ENCODE measurements around the gene KPTN. TPM values are rescaled to one million over a fixed set of nuclear protein-coding genes. Genes with fewer than 3 reads are reported as not detected.

KPTN gene
- total and polyA plus RNA-seq, 2 donors (not counting 1 experiment from before 2014, with no cell fraction given) = 8.1 to 11.4 TPM

DNA sequence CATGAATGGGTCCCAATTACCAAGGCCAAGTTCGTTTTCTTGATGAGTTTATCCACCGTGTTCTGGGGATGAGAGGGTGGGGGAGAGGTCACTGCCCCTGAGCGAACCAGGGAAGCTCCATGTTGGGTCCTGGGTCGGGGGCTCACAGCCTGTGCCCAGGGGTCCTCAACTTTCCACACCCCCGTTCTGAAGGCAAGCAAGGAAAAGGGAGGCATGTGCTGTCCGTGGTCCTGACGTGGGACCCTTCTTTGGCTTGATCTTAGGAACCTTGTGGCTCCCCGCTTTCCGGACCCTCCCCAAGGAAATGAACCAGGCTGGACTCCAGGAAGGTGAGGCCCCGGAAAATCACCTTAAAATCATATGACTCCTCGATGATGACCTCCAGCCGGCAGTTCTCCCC lies 46.5 kb downstream of the KPTN start:
- H2AFZ ChIP-seq (ENCODE audit: insufficient read depth, low read depth, low read length, poor library complexity, severe bottlenecking) = no peak overlapping the region
- Mint-ChIP-seq H3K9me3 (ENCODE audit: insufficient read depth) (no peaks in the 10 kb centered on the region), H3K4me1 (peaks cover 5% of the 10 kb centered on the region), H3K27me3 (peaks cover 69% of the 10 kb centered on the region), H3K4me3 (no peak overlapping the region), H3K27ac (no peak overlapping the region)
- WGBS (ENCODE audit: insufficient coverage) = 32% methylated on average over 10 of the region's 12 CpGs
- no peak overlapping the region for H3K27ac ChIP-seq (ENCODE audit: low read length in 2 of 2)
- H3K4me2 ChIP-seq (replicated peaks; ENCODE audit: low read depth, low read length, poor library complexity, severe bottlenecking) = no peak overlapping the region
- no peak for ATAC-seq (ENCODE audit: low read depth)
- H3K36me3 ChIP-seq (replicated peaks in 1 of 2; ENCODE audit: control extremely low read depth in 1 of 2, control insufficient read depth in 1 of 2, extremely low read depth in 1 of 2, insufficient read depth in 2 of 2, low read length in 1 of 2) = no peaks in the 10 kb centered on the region
- no peak overlapping the region for H3K9ac ChIP-seq (ENCODE audit: low read length)
- peaks cover 3 to 6% of the 10 kb centered on the region in 2 donors for H3K4me1 ChIP-seq (ENCODE audit: control insufficient read depth in 2 of 2, insufficient read depth in 2 of 2, low read length in 2 of 2)
- intact Hi-C loops (cut with micrococcal nuclease) = no loop called here
- no peaks in the 10 kb centered on the region for H3K79me2 ChIP-seq (ENCODE audit: control insufficient read depth, insufficient read depth, low read length)
- ChIA-PET POLR2A (no interaction called here), CTCF (interaction anchor here (1.0 to 9.0 kb wide), 11 partner anchors 9 to 426 kb away, joined by 3 to 175 read pairs (median 9); partner anchors contain the start of genes NAPA and NOP53)
- no peaks in the 10 kb centered on the region for H4K20me1 ChIP-seq (ENCODE audit: control insufficient read depth, insufficient read depth, low read length, poor library complexity, severe bottlenecking)
- H3K9me3 ChIP-seq (ENCODE audit: control extremely low read depth in 1 of 3, control insufficient read depth in 2 of 3, insufficient read depth in 1 of 3, low read length in 2 of 3) = peaks cover 0 to 7% (median 0%) of the 10 kb centered on the region in 3 donors
- no peak overlapping the region for H3K4me3 ChIP-seq (ENCODE audit: control extremely low read depth in 1 of 5, extremely low read depth in 1 of 5, insufficient read depth in 1 of 5, low read depth in 2 of 5, low read length in 4 of 5)
- TF ChIP-seq, protein P1, sequence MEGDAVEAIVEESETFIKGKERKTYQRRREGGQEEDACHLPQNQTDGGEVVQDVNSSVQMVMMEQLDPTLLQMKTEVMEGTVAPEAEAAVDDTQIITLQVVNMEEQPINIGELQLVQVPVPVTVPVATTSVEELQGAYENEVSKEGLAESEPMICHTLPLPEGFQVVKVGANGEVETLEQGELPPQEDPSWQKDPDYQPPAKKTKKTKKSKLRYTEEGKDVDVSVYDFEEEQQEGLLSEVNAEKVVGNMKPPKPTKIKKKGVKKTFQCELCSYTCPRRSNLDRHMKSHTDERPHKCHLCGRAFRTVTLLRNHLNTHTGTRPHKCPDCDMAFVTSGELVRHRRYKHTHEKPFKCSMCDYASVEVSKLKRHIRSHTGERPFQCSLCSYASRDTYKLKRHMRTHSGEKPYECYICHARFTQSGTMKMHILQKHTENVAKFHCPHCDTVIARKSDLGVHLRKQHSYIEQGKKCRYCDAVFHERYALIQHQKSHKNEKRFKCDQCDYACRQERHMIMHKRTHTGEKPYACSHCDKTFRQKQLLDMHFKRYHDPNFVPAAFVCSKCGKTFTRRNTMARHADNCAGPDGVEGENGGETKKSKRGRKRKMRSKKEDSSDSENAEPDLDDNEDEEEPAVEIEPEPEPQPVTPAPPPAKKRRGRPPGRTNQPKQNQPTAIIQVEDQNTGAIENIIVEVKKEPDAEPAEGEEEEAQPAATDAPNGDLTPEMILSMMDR (IDR thresholded peaks at IDR 0.05) = no peak
- no peak for TF ChIP-seq EZH2 (IDR thresholded peaks at IDR 0.05; ENCODE audit: borderline replicate concordance, insufficient read depth, low read depth, low read length, poor library complexity, severe bottlenecking)
- H3K27me3 ChIP-seq (replicated peaks in 1 of 4; ENCODE audit: control extremely low read depth in 1 of 4, control insufficient read depth in 3 of 4, insufficient read depth in 4 of 4, low read length in 3 of 4) = peaks cover 0 to 71% (median 27%) of the 10 kb centered on the region in 4 experiments
- no peak for DNase-seq

DNA sequence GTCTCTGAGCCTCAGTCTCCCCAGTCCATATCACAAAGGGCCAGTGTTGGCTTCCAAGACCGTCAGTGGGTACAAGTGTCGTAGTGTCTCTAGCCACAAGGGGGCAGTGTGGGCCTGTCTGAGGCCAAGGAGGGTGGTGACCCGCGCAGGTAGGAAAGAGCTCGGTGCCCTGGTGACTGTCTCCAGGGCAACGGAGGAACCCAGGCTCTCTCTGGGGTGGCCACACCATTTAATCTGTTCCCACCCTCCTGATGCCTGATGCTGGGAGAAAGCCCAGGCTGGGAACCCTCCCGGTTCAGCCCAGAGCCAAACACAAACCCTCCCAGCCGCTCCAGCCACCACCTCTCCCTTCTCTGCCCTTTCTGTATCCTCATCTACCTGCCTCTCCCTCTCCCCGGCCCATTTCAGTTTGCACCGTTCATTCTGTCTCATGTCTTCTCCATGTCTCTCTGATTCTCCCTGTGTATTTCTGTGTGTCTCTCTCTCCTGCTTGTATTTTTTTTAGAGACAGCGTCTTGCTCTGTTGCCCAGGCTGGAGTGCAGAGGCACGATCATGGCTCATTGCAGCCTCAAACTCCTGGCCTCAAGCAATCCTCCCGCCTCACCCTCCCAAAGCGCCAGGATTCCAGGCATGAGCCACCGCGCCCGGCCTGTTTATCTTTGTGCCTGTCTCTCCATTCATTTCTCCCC lies 47.2 kb downstream of the KPTN start:
- H3K27ac Mint-ChIP-seq = no peak overlapping the region
- WGBS (ENCODE audit: insufficient coverage) = 37% methylated on average over 17 of the region's 17 CpGs

More for the DNA sequence above, 47.2 kb downstream of the KPTN start:
- Histone ChIP-seq H4K20me1 (ENCODE audit: control insufficient read depth, insufficient read depth, low read length, poor library complexity, severe bottlenecking) (no peaks in the 10 kb centered on the region), H3K4me3 (ENCODE audit: control extremely low read depth in 1 of 5, extremely low read depth in 1 of 5, insufficient read depth in 1 of 5, low read depth in 2 of 5, low read length in 4 of 5) (no peak overlapping the region), H3K27me3 (replicated peaks in 1 of 4; ENCODE audit: control extremely low read depth in 1 of 4, control insufficient read depth in 3 of 4, insufficient read depth in 4 of 4, low read length in 3 of 4) (peaks cover 0 to 71% (median 25%) of the 10 kb centered on the region in 4 experiments), H3K27ac (ENCODE audit: low read length in 2 of 2) (no peak overlapping the region), H3K79me2 (ENCODE audit: control insufficient read depth, insufficient read depth, low read length) (no peaks in the 10 kb centered on the region), H3K9me3 (ENCODE audit: control extremely low read depth in 1 of 3, control insufficient read depth in 2 of 3, insufficient read depth in 1 of 3, low read length in 2 of 3) (peaks cover 0 to 12% (median 0%) of the 10 kb centered on the region in 3 donors), H3K4me1 (ENCODE audit: control insufficient read depth in 2 of 2, insufficient read depth in 2 of 2, low read length in 2 of 2) (peaks cover 3 to 6% of the 10 kb centered on the region in 2 donors), H3K9ac (ENCODE audit: low read length) (no peak overlapping the region), H3K36me3 (replicated peaks in 1 of 2; ENCODE audit: control extremely low read depth in 1 of 2, control insufficient read depth in 1 of 2, extremely low read depth in 1 of 2, insufficient read depth in 2 of 2, low read length in 1 of 2) (no peaks in the 10 kb centered on the region), H2AFZ (ENCODE audit: insufficient read depth, low read depth, low read length, poor library complexity, severe bottlenecking) (no peak overlapping the region), H3K4me2 (replicated peaks; ENCODE audit: low read depth, low read length, poor library complexity, severe bottlenecking) (peak overlapping the region; percentile 30)
- TF ChIP-seq, protein P1 (IDR thresholded peaks at IDR 0.05) = peak; percentile 89
- TF ChIP-seq EZH2 (IDR thresholded peaks at IDR 0.05; ENCODE audit: borderline replicate concordance, insufficient read depth, low read depth, low read length, poor library complexity, severe bottlenecking) = no peak
- Mint-ChIP-seq H3K27me3 (peaks cover 70% of the 10 kb centered on the region), H3K4me1 (peaks cover 5% of the 10 kb centered on the region), H3K4me3 (no peak overlapping the region), H3K9me3 (ENCODE audit: insufficient read depth) (no peaks in the 10 kb centered on the region)
- ChIA-PET CTCF (interaction anchor here (0.6 to 9.0 kb wide), 27 partner anchors 9 to 426 kb away, joined by 3 to 175 read pairs (median 5); partner anchors contain the start of genes KPTN, NAPA and NOP53), POLR2A (interaction anchor here (0.6 kb wide), 1 partner anchor 163 kb away, joined by 4 read pairs; no protein-coding TSS in a partner anchor)
- intact Hi-C loops (cut with micrococcal nuclease) = loop anchor here (1.0 kb wide), 2 partner anchors 78 to 270 kb away; partner anchors contain the start of gene NAPA
- peak; percentile 84 for DNase-seq
- ATAC-seq (ENCODE audit: low read depth) = peak; percentile 92
